Pancreas (tissue), 10 donors: Measurements from ENCODE around the gene ST7. TPM values are rescaled to one million over a fixed set of nuclear protein-coding genes. Genes with fewer than 3 reads are reported as not detected.

Experiments used
- ATAC-seq, 4 donors: fragments of 200-7000 bp; cut with Tn5 transposase; one replicate each; pipeline versions ENCODE4 v1.8.0 to v1.9.1; 2020; ENCODE audit warnings: mild to moderate bottlenecking in 4 of 4, moderate library complexity in 4 of 4
- DNase-seq, 6 donors: peaks; one replicate each; pipeline ENCODE4 v3.0.0-alpha.2; 2020
- FAIRE-seq: peaks from 2 replicates; lab custom pipeline; 2012; peaks lifted over from hg19 to GRCh38; lab: Jason Lieb, UNC
- H3K27ac ChIP-seq, 4 donors: fragments of 200-600 bp; sonication (generic); 1 replicate in 3 of 4; 2 replicates in 1 of 4; pipeline versions ENCODE4 v1.5.0 to v1.8.0; 2020
- H3K27me3 ChIP-seq, 4 donors: fragments of 200-600 bp; one replicate each; pipeline ENCODE4 v1.8.0; 2021
- H3K36me3 ChIP-seq, 3 donors: fragments of 200-600 bp; sonication (generic) in 1 of 3; one replicate each; pipeline versions ENCODE4 v1.5.0 to v1.8.0; 2020 to 2021
- H3K4me1 ChIP-seq, 3 donors: fragments of 200-600 bp; one replicate each; pipeline ENCODE4 v1.8.0; 2021
- H3K4me3 ChIP-seq, 4 donors: fragments of 200-600 bp; sonication (generic) in 2 of 4; one replicate each; pipeline versions ENCODE4 v1.5.0 to v1.8.0; 2020 to 2021
- H3K9me3 ChIP-seq, 4 donors: fragments of 200-600 bp; one replicate each; pipeline ENCODE4 v1.8.0; 2021
- CTCF ChIP-seq, 4 donors: fragments of 200-600 bp; sonication (generic) in 3 of 4; IDR thresholded peaks; one replicate each; pipeline versions ENCODE4 v1.5.0 to v1.8.0; 2021; ENCODE audit warnings: antibody characterized with exemption in 4 of 4
- WGBS, 2 donors: extraction: QIAGEN DNeasy Blood & Tissue Kit; methylation state at CpG; one replicate each; pipeline ENCODE4 v1.1.7; 2013; 5-methylcytosine and 5-hydroxymethylcytosine counted together
- intact Hi-C, 3 donors: fragments of 100-400 bp; cut with DNase I; formaldehyde crosslinking; loops; one replicate each; pipeline versions ENCODE4 v1.11.1 to v1.14.2; 2022
- polyA plus RNA-seq, 2 donors: library from polyadenylated mRNA; stranded (reverse); fragments of 200-250 nt; gene quantifications; one replicate each; pipeline ENCODE4 v1.2.3, GENCODE V29; 2013
- total RNA-seq, 6 donors: library from RNA; stranded (reverse); fragmentation: NEBNext Ultra II Directional in 4 of 6; extraction: Animal tissue kit (Norgen Biotek cat#: 25700) in 4 of 6; gene quantifications; one replicate each; pipeline versions ENCODE4 v1.2.1 to v1.2.4, GENCODE V29; 2021 to 2023
- donor health status: healthy with polysubstance abuse.
- donor health status: DM: no; HTN: no; CAD: no; lungs with moderate emphysema.
- donor health status: DM: no; HTN: no; CAD: no.
- donor health status: control.
- donor health status: control.
- donor health status: Bipolar disorder and iron deficiency.
- donor health status: DM: yes; HTN: yes; CAD: no.
- donor health status: DM: no; HTN: no; CAD: no.
- donor health status: DM: no; HTN: no; CAD: no.
- donor health status: DM: yes; HTN: yes; CAD: no.

The ST7 gene
- total and polyA plus RNA-seq, 8 donors = 8.2 to 20.2 (median 17.1) TPM

- Histone ChIP-seq H3K4me1 (no peaks in the 10 kb centered on the region), H3K27me3 (no peaks in the 10 kb centered on the region), H3K36me3 (no peaks in the 10 kb centered on the region), H3K4me3 (no peak overlapping the region), H3K27ac (no peak overlapping the region), H3K9me3 (no peaks in the 10 kb centered on the region)
- intact Hi-C loops = loop anchor here in 1 of 3 donors (10.0 kb wide), 1 partner anchor 174 kb away; no protein-coding TSS in a partner anchor
- FAIRE-seq (no peak), ATAC-seq (no peak), DNase-seq (no peak)
- 94 to 95% methylated on average over 4 of the region's 4 CpGs for WGBS, 2 donors
- no peak for TF ChIP-seq CTCF (IDR thresholded peaks at IDR 0.05)
Observed at GRCh38 chr7:117210397-117210796, 257.1 kb downstream of the ST7 start.

- Histone ChIP-seq H3K27me3 (no peaks in the 10 kb centered on the region), H3K27ac (no peak overlapping the region), H3K4me1 (no peaks in the 10 kb centered on the region), H3K36me3 (no peaks in the 10 kb centered on the region), H3K9me3 (no peaks in the 10 kb centered on the region), H3K4me3 (no peak overlapping the region)
- no peak for TF ChIP-seq CTCF (IDR thresholded peaks at IDR 0.05)
- intact Hi-C loops = loop anchor here in 1 of 3 donors (10.0 kb wide), 1 partner anchor 174 kb away; no protein-coding TSS in a partner anchor
- 92 to 98% methylated on average over 3 of the region's 3 CpGs for WGBS, 2 donors
- ATAC-seq (no peak), FAIRE-seq (no peak), DNase-seq (no peak)
Observed at GRCh38 chr7:117210908-117211307, 257.6 kb downstream of the ST7 start.

- TF ChIP-seq CTCF (IDR thresholded peaks at IDR 0.05) = no peak
- Histone ChIP-seq H3K36me3 (no peaks in the 10 kb centered on the region), H3K4me1 (no peaks in the 10 kb centered on the region), H3K9me3 (no peaks in the 10 kb centered on the region), H3K27ac (no peak overlapping the region), H3K4me3 (no peak overlapping the region), H3K27me3 (no peaks in the 10 kb centered on the region)
- intact Hi-C loops = loop anchor here in 1 of 3 donors (10.0 kb wide), 1 partner anchor 173 kb away; no protein-coding TSS in a partner anchor
- DNase-seq (no peak), FAIRE-seq (no peak), ATAC-seq (no peak)
Observed at GRCh38 chr7:117211614-117212013, 258.3 kb downstream of the ST7 start.

- no peak for FAIRE-seq
- DNase-seq = peak in 3 of 6 donors; percentile 45 to 61 (median 52)
- peak in 3 of 4 donors; percentile 82 to 89 (median 87) for ATAC-seq
- WGBS, 2 donors = 72 to 83% methylated on average over 5 of the region's 5 CpGs
- intact Hi-C loops = loop anchor here in 1 of 3 donors (10.0 kb wide), 1 partner anchor 172 kb away; no protein-coding TSS in a partner anchor
- Histone ChIP-seq H3K27ac (no peak overlapping the region), H3K4me1 (no peaks in the 10 kb centered on the region), H3K27me3 (no peaks in the 10 kb centered on the region), H3K4me3 (no peak overlapping the region), H3K36me3 (no peaks in the 10 kb centered on the region), H3K9me3 (no peaks in the 10 kb centered on the region)
- TF ChIP-seq CTCF (IDR thresholded peaks at IDR 0.05) = peak; percentile 70 to 89 (median 76)
Observed at GRCh38 chr7:117212969-117213877, 259.9 kb downstream of the ST7 start.
